Measurements from ENCODE around the gene CDK11B.

- no peak for TF ChIP-seq CTCF (IDR thresholded peaks at IDR 0.05)
- no peak for TF ChIP-seq POLR2A (IDR thresholded peaks at IDR 0.05)
Observed at GRCh38 chr1:1613509-1614082, 45.2 kb downstream of the CDK11B start.
